HG03108 (cell line): ENCODE measurements around the gene C1QL2.

Experiments used
- ATAC-seq: cut with Tn5 transposase; IDR thresholded peaks from one replicate; pipeline ENCODE4 v1.9.1; 2021; ENCODE audit warnings: moderate library complexity; ENCODE audit not compliant: unreplicated experiment

Gene C1QL2

DNA sequence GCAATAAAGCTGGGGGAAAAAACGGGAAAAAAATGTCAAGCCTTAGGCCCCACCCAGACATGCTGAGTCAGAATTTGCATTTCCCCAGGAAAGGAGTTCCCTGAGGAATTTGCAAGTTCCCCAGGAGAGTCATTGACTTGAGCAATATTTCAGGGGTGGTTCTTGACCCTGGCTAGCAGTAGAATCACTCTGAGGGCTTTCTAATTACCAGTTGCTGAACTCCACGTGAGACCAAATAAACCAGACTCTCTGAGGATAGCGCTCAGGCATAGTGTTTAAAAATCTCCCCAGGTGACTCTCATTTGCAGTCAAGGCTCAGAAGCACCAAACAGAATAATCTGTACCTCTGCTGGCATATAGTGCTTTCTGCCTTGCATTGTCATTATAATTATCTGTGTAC lies 48.7 kb downstream of the C1QL2 start:
- no peak for ATAC-seq

DNA sequence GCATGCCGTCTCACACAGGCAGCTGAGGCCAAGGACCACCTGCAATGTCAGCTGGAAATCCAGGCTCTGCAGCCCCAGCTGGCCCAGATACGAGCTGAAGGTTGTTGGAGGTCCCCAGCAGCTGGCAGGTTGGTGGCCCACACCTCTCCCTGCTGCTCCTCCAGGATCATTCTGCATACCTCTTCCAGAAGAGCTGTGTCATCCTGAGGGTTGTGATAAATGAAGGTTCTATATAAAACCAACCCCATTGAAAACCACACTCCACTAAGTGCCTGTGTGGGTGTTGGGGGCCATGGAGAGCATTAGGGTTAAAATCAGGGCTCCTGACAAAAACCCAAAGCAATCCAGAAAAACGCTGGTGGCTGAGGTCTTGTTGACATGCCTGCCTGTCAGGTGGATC lies 50.4 kb downstream of the C1QL2 start:
- no peak for ATAC-seq

- no peak for ATAC-seq
Measured at GRCh38 chr2:119106301-119106897, 52.2 kb downstream of the C1QL2 start.
